Activated effector memory CD4-positive, alpha-beta T cell treated with anti-CD3 and anti-CD28 coated beads, Interleukin-2, amount 50 U/mL, for 16 hours (primary cell): ENCODE results near the gene UGP2.
"Not testable (repeated sequence)": the region's sequence is repeated elsewhere in the genome, so short reads cannot be mapped to it uniquely, and the experiment has no call there.

Experiments used
- DNase-seq: peaks from one replicate; pipeline ENCODE4 v3.0.0-alpha.2; 2020

Gene UGP2

GRCh38 chr2:63841254-63842022, at the start of gene UGP2:
Gene UGP2 (plus strand): TSS chr2:63841896. CDS start chr2:63842186, 290 bp downstream.
- peak; percentile 94 for DNase-seq

GRCh38 chr2:63792530-63792929, 49.2 kb upstream of the UGP2 start:
- no peak for DNase-seq

GRCh38 chr2:63796366-63796765, 45.3 kb upstream of the UGP2 start:
- DNase-seq, result no peak

GRCh38 chr2:63796796-63797195, 44.9 kb upstream of the UGP2 start:
- DNase-seq, result no peak

GRCh38 chr2:63801455-63801854, 40.2 kb upstream of the UGP2 start:
- DNase-seq, result no peak

GRCh38 chr2:63805412-63805811, 36.3 kb upstream of the UGP2 start:
- DNase-seq, result no peak

- not testable (repeated sequence) for DNase-seq
These were observed 33.7 kb upstream of the UGP2 start for GRCh38 chr2:63808036-63808435.

- not testable (repeated sequence) for DNase-seq
These were observed 32.8 kb upstream of the UGP2 start for GRCh38 chr2:63808911-63809310.

- no peak for DNase-seq
These were observed 30.6 kb upstream of the UGP2 start for GRCh38 chr2:63811063-63811462.

GRCh38 chr2:63811870-63812269, 29.8 kb upstream of the UGP2 start:
- DNase-seq, result not testable (repeated sequence)

GRCh38 chr2:63814114-63814513, 27.6 kb upstream of the UGP2 start:
- no peak for DNase-seq

- no peak for DNase-seq
These were observed 24.3 kb upstream of the UGP2 start for GRCh38 chr2:63817382-63817781.

- DNase-seq, result no peak
These were observed 23.4 kb upstream of the UGP2 start for GRCh38 chr2:63818271-63818670.

- no peak for DNase-seq
These were observed 22.4 kb upstream of the UGP2 start for GRCh38 chr2:63819256-63819655.

GRCh38 chr2:63819765-63820717, 21.7 kb upstream of the UGP2 start:
- no peak for DNase-seq

GRCh38 chr2:63820969-63821368, 20.7 kb upstream of the UGP2 start:
- no peak for DNase-seq

GRCh38 chr2:63821396-63821795, 20.3 kb upstream of the UGP2 start:
- no peak for DNase-seq

GRCh38 chr2:63822478-63822877, 19.2 kb upstream of the UGP2 start:
- no peak for DNase-seq

GRCh38 chr2:63827749-63828148, 13.9 kb upstream of the UGP2 start:
- no peak for DNase-seq

- no peak for DNase-seq
These were observed 10.5 kb upstream of the UGP2 start for GRCh38 chr2:63831176-63831575.

GRCh38 chr2:63834401-63834800, 7.3 kb upstream of the UGP2 start:
- DNase-seq, result no peak

- no peak for DNase-seq
These were observed 4.6 kb upstream of the UGP2 start for GRCh38 chr2:63837036-63837594.

- no peak for DNase-seq
These were observed 1.5 kb upstream of the UGP2 start for GRCh38 chr2:63840081-63840784.
